SK-MEL-5 (cell line): ENCODE data around the gene C22orf15. TPM values are rescaled to one million over a fixed set of nuclear protein-coding genes. Genes with fewer than 3 reads are reported as not detected.
"Not testable (repeated sequence)": the region's sequence is repeated elsewhere in the genome, so short reads cannot be mapped to it uniquely, and the experiment has no call there.

ENCODE experiments used
- DNase-seq: peaks from one replicate; pipeline ENCODE4 v3.0.0-alpha.2; 2016; ENCODE audit warnings: low read depth, low spot score
- in situ Hi-C: cut with HindIII; loops from 2 replicates; pipeline ENCODE4 v1.10.0; 2016; ENCODE audit warnings: low sequenced_read_pairs, high pct_unique_total_duplicates, low pct_unique_long_range_greater_than_20kb
- polyA plus RNA-seq, 2 experiments: library from polyadenylated mRNA; depleted of rRNA; stranded (reverse); fragments of >200 nt; gene quantifications; 2 replicates each; pipeline ENCODE4 v1.2.3, GENCODE V29; 2015
- total RNA-seq: library from RNA; depleted of rRNA; stranded (reverse); fragments of >200 nt; shearing (Covaris generic); gene quantifications from 2 replicates; pipeline ENCODE4 v1.2.3, GENCODE V29; 2014; rRNA removed

C22orf15 gene, protein sequence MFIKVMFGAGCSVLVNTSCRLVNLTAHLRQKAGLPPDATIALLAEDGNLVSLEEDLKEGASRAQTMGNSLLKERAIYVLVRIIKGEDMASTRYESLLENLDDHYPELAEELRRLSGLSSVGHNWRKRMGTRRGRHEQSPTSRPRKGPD
- not detected in 2 replicates for total RNA-seq
- polyA plus RNA-seq (2015; cell fraction: cytosol; rRNA removed), result not detected in 2 replicates
- polyA plus RNA-seq (2015; cell fraction: nucleus; rRNA removed), result not detected in 2 replicates

DNA sequence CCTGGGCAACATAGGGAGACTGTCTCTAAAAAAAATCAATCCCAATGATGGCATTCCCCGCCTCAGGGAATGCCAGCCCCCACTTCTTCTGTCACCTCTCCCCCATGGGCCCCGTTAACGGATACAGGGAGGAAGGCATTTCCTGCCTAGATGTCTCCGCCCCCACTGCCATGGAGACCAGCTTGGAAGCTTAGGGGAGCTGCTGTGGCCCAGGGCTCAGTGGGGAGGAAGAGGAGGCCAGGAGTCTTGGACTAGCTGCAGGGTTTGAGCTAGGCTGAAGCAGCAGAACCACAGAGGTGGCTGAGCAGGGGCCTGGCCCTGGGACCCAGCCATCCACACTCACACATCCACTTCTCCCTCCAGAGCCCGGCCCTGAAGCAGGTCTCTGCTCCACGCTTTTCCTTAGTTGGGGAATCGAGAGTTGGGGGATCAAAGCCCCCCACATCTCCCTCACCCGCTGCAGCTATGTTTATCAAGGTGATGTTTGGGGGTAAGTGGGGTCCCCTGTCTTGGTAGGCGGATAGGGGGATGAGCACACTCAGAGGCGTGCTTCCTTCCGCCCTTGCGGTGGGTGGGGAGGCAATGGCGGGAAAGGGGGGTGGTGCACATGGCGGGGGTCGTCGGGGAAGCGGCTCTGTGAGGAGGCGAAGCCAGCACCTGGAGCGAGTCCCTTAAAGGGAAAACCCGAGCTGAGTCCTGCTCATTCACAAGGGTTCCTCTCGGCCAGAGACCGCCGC lies at the start of gene C22orf15:
Gene C22orf15 (plus strand): TSS at position 149 of the 737 bp plus-strand sequence. CDS start 317 bp downstream, at position 466.
- DNase-seq, result no peak

DNA sequence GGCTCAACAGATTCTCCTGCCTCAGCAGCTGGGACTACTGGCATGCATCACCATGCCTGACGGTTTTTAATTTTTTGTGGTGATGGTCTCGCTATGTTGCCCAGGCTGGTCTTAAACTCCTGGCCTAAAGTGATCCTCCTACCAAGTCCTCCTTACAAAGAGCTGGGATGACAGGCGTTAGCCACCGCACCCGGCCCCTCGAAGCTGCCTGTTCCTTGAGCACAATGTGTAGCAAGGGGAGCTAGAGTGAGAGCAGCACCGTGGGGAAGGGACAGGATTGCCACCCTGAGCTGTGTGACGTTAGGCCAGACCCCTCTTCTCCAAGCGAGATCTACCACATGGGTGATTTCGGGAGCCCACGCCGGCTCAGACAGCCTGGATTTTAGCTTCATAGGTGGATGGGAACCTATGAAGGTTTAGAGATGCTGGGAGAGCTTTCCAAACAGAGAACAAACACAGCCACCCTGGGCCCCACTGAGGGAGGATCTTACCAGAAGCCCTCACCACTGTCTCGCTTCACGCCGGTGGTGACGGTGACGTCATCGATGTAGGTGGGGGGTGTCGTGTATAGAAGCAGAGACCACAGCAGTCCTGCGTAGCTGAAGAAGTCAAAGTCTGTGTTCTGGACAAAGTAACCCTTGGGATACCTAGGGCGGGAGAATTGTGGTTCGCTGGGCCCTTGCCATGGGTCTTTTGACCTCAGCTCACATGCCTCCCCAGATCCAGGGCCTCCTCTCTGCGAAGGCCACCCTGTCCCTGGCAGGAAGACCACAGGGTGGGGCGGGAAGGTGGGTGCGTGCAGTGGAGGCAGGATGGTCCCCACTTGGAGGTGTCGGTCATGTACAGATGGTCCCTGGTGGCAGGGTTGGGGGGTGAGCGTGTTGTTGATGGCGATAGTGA lies 48.8 kb upstream of the C22orf15 start:
- no peak for DNase-seq
- in situ Hi-C loops, result no loop called here

More for the DNA sequence above, at the start of gene C22orf15:
- in situ Hi-C loops, result no loop called here

DNA sequence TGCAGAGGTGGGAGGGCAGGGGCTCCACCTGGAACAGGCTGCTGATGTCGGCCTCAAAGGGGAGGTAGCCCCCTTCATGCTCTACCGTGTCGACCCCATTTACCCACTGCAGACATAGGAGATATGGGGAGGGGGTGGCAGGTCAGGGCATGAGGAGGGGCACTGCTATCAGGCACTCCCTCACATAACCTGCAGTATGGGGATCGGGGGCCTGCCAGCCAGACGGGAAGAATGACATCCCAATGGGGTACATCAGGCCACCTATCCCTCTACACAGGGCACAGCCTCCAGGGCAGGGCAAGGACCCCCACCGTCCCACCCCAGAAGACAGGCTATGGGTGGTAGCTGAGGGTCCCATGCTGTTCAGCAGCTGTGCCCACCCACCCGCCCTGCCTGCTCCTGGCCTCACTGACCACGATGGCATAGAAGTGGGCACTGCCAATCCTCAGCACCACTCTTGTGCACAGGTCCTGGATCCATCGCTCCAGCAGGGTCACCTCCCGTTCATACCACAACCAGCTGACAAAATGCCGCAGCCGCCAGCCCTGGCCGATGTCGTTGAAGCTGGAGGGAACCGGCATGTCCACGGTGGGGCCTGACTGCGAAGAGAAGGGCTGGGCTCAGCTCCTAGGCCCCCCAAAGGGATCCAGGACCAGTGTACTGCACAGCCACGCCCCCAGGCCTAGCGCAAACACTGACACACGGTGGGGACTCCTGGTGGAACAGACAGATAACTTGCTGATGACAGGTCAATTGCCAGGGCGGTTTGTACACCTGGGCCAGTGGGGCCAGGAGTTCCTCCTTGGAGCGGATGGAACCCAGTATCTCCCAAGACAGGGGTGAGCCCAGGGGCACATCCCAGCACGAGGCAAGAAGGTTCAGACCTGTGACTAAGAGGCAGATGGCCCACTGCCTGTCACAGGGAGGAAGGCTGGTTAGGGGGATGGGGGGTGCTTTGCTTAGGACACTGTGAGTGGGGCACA lies 47.9 kb upstream of the C22orf15 start:
- in situ Hi-C loops, result no loop called here
- DNase-seq, result no peak

DNA sequence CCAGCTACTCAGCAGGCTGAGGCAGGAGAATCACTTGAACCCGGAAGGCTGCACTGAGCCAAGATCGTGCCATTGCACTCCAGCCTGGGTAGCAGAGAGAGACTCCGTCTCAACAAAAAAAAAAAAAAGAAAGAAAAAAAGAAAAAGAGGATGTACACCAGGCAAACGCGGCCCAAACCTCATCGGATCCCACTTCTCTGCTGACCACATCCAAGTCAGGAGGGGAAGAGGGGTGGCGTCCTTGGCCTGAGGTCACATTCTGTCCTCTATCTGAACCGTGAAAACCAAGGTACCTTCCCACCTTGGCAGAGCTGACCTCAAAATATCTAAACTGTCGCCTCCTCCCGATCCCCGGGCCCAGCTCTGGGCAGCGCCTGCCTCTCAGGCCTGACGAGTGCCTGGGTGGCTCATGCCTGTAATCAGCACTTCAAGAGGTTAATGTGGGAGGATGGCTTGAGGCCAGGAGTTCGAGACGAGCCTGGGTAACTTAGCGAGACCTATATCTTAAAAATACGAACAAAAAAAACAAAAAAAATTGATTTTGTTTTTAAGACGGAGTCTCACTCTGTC lies 46.9 kb upstream of the C22orf15 start:
- no peak for DNase-seq
- in situ Hi-C loops, result no loop called here

DNA sequence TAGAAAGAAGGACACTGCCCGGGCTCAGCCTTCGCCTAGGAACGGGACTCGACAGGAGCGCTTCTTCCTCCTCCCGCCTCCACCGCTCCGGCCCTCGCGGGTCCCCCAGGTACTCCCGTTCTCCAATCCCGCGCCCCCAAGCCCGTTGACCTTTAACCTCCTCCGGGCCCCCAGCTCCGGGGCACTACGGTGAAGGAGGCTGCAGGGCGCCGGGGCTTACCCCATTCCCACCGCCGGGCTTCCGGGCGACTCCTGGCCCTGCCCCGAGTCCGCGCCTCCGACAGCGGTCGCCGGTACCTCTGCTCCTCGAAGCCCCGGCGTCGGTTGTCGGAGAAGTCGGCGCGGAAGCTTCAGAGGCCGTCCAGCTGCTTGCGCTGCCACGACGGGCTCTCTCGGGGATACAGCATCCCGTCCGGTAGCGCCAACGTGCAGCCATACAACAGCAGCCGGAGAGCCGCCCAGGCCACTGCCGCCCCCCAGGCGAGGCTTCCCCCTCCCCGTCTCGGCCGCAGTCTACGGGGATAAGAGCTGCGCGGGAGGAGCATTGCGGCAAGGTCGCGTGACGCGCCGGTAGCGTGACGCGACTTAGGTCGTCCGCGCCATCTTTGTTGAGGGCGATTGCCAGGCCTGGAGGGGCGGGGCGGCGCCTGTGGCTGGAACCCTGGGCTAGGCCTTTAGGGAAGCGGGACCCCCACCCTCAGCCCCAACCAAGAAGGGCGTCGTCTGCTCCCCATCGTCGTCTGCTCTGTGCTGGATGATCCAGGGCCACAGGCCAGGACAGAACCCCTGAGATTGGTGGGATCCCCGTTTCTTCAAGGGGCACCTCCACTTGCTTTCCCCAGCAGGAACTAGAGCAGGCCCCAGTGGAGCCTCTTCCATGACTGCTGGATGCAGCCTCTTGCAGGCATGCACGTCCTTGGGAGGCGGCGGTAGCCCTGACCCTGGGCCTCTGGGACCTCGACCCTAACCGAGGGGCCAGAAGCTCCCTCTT lies 45.7 kb upstream of the C22orf15 start:
- DNase-seq, result peak; percentile 87

DNA sequence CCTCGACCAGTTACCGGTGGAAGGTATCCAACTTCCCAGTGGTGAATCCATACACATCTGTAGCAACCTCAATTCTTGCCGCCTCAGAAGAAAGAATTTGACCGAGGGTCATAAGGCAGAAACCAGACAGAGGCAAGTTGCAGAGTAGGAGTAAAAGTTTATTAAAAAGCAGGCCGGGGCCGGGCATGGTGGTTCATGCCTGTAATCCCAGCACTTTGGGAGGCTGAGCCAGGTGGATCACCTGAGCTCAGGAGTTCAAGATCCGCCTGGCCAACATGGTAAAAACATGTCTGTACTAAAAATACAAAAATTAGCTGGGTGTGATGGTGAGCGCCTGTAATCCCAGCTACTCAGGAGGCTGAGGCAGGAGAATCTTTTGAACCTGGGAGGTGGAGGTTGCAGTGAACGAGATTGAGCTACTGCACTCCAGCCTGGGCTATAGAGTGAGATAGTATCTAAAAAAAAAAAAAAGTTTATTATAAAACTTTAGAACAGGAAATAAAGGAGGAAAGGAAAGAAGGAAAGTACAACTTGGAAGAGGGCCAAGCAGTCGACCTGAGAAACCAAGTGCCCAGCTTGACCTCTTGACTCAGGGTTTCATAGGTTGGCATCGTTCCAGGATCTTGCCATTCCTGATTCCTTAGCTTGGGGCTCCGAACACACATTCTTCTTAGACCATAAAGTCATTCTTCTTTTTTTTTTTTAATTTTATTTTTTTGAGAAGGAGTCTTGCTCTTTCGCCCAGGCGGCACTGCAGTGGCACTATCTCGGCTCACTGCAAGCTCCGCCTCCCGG lies 44.2 kb upstream of the C22orf15 start:
- in situ Hi-C loops, result no loop called here
- DNase-seq, result peak; percentile 14

More for the DNA sequence above, 45.7 kb upstream of the C22orf15 start:
- in situ Hi-C loops, result no loop called here

DNA sequence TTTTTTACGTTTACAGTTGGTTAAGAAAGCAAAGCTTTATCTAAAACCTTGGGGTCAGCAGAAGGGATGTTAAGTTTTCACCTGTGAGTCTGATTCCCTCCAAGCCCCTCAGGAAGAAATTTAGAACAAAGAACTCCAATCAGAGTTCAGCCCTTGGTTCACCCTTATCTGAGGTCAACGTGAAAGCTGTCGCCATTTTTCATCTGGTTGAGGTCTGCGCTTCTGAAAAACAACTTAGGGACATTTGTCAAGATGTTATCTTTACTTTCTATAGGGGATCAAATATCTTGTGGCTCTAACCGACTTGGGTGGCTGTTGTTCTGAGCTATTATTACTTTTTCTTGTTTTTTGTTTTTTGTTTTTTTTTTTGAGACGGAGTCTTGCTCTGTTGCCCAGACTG lies 41.9 kb upstream of the C22orf15 start:
- no peak for DNase-seq
- in situ Hi-C loops, result no loop called here

DNA sequence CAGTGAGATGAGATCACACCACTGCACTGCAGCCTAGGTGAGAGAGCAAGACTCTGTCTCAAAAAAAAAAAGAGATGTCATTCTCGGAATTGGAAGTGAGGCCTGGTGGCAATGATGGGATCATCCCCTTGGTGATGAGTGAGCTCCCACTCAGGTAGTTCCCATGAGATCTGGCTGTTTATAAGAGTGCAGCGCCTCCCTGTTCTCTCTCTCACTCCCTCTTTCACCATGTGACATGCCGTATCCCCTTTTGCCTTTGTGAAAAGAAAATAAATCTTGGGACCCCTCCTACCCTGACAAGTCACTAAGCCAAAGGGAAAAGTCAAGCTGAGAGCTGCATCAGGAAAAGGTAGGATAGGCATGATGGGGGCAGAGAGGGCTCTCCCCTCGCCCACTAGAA lies 40.6 kb upstream of the C22orf15 start:
- in situ Hi-C loops, result no loop called here
- DNase-seq, result no peak

DNA sequence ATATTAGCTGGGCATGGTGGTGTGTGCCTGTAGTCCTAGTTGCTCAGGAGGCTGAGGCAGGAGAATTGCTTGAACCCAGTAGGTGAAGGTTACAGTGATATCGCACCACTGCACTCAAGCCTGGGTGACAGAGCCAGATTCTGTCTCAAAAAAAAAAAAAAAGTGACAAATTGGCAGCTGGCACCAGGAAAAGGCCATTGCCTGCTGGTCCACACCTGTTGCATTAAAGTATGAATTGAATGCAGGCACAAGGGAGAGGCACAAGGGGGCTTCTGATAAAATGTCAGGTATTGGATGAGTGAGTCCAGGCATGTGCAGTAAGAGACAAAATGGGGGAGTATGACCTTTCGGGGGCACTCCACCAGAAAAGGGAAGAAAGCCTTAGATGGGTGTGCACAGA lies 40.1 kb upstream of the C22orf15 start:
- in situ Hi-C loops, result no loop called here
- DNase-seq, result no peak

DNA sequence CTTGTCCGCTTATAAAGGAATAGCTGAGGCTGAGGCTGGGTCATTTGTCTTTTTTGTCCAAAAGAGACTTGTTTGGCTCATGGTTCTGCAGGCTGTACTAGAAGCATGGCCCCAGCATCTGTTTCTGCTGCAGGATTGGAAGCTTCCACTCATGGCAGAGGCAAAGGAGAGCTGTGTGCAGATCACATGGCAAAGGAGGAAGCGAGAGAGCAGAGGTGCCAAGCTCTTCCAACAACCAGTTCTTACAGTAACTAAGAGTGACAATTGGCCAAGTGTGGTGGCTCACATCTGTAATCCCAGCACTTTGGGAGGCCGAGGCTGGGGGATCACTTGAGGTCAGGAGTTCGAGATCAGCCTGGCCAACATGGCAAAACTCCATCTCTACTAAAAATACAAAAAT lies 34.7 kb upstream of the C22orf15 start:
- in situ Hi-C loops, result not testable (repeated sequence)
- DNase-seq, result peak; percentile 13

DNA sequence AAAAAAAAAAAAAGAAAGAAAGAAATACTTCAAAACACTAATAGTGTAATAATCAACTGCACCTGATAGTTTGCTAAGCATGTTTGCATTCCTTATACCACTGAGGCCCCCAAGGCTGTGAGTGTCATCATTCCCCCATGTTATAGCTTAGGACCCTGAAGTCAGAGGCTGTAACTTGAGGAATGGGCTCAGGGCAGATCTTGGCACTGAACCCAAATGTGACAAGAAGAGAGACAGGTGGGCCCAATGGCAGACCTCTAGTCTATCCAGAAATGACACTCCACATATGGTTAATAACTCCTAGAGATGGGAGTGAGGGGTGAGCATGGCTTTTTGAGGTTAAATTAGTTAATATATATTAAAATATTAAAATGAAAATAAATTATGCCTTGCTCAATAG lies 25.1 kb upstream of the C22orf15 start:
- in situ Hi-C loops, result no loop called here

DNA sequence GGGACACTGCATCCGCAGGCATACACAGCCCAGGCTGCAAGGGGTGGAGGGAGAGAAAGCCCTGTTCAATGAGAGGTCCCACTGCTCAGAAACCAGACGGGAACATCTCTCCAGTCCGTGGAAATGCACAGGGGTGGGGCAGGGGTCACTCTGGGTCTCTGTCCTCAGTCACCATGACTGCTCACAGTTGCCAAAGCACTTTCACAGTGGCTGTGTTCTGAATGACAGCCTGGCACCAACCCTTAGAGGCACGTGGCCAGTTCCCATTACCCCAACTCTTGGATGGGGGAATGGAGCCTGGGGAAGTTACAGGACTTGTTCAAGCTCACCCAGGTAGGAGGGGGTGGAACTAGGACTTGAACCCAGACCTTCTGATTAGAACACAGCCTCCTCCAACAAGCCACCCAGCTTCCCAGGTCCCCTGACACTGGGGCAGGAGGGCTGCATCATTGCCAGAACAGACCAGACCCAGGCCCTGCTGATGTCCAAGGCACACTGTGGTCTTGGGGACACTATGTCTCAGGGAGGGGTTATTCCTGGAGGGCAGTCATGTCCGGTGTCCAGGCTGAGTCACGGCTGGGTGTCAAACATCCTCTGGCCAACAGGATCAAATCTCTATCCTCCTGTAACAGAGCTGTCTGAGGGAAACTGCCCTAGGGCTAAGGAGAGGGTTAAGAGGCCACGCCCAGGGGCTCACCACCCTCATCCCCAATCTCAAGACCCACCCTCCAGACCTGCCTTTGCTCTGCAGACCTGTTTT lies 20.1 kb upstream of the C22orf15 start:
- DNase-seq, result no peak
- in situ Hi-C loops, result no loop called here

More for the DNA sequence above, 25.1 kb upstream of the C22orf15 start:
- no peak for DNase-seq

DNA sequence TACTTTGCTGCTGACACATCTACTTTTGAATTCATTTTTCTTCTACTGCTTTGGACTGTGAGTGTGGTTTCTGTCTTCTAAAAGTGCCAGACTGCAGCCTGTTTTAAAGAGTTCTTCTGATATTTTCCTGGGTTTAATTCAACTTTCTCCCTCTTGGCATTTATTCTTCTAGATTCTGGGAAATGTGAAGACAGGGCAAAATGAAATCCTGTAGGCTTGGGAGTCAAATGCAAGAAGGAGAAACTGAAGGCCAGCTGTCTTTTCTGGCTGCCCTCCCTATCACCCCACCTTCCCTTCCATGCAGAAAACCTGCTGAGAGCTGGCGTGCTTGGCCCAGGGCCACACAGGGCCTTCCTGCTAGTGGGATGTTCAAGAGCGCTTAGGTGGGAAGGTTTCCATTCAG lies 19.5 kb upstream of the C22orf15 start:
- DNase-seq, result no peak
- in situ Hi-C loops, result no loop called here

DNA sequence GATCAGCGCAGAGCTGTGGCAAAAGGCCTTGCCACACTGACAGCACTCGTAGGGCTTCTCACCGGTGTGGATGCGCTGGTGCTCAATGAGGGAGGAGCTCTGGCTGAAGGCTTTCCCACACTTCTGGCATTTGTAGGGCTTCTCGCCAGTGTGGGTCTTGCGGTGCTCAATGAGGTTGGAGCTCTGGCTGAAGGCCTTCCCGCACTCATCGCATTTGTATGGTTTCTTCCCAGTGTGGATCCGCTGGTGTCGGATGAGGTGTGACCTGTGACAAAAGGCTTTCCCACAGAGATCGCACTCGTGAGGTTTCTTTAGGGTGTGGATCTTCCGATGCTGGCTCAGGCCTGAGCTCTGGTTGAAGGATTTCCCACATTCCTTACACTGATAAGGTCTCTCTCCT lies 18.8 kb upstream of the C22orf15 start:
- DNase-seq, result no peak
- in situ Hi-C loops, result no loop called here
